Measurements from ENCODE around the gene ARHGAP6. TPM values are rescaled to one million over a fixed set of nuclear protein-coding genes. Genes with fewer than 3 reads are reported as not detected.
A peak's percentile ranks its signal among the peaks of the same experiment; 100 is the strongest.

Gene ARHGAP6
- total and polyA plus RNA-seq, 4 donors: 6.0 to 18.2 (median 12.3) TPM

- WGBS, 2 donors: 47 to 57% methylated on average over 7 of the region's 7 CpGs
- H3K36me3 ChIP-seq (ENCODE audit: control insufficient read depth in 4 of 4, insufficient read depth in 4 of 4, low read length in 4 of 4): no peaks in the 10 kb centered on the region
- H3K9ac ChIP-seq (ENCODE audit: insufficient read depth in 1 of 2, low read length in 2 of 2): no peak overlapping the region
- H3K4me1 ChIP-seq (ENCODE audit: control insufficient read depth in 5 of 5, insufficient read depth in 5 of 5, low read length in 5 of 5): no peaks in the 10 kb centered on the region
- no peak overlapping the region for H3K4me3 ChIP-seq
- H3K9me3 ChIP-seq (ENCODE audit: control insufficient read depth in 4 of 4, insufficient read depth in 3 of 4, low read length in 3 of 4): peaks cover 0 to 4% (median 1%) of the 10 kb centered on the region in 4 donors
- peaks cover 0 to 9% (median 0%) of the 10 kb centered on the region in 3 donors for H3K27me3 ChIP-seq (ENCODE audit: control insufficient read depth in 3 of 3, insufficient read depth in 3 of 3, low read length in 2 of 3)
- ATAC-seq (ENCODE audit: insufficient read depth, low FRiP score): no peak
- no peak for DNase-seq
- no peak for TF ChIP-seq CTCF (IDR thresholded peaks at IDR 0.05; ENCODE audit: control extremely low read depth, extremely low read depth)
- no peak overlapping the region for H3K27ac ChIP-seq (ENCODE audit: low read depth in 1 of 2, low read length in 1 of 2)
Measured at GRCh38 chrX:11367609-11368430, 297.9 kb downstream of the ARHGAP6 start.

GRCh38 chrX:11366998-11367595 is 298.6 kb downstream of the ARHGAP6 start:
- WGBS, 2 donors: 56 to 84% methylated on average over 2 of the region's 2 CpGs
- Histone ChIP-seq H3K9me3 (ENCODE audit: control insufficient read depth in 4 of 4, insufficient read depth in 3 of 4, low read length in 3 of 4) (peaks cover 0 to 4% (median 1%) of the 10 kb centered on the region in 4 donors), H3K27me3 (ENCODE audit: control insufficient read depth in 3 of 3, insufficient read depth in 3 of 3, low read length in 2 of 3) (peaks cover 0 to 9% (median 0%) of the 10 kb centered on the region in 3 donors), H3K4me1 (ENCODE audit: control insufficient read depth in 5 of 5, insufficient read depth in 5 of 5, low read length in 5 of 5) (no peaks in the 10 kb centered on the region), H3K4me3 (no peak overlapping the region), H3K27ac (ENCODE audit: low read depth in 1 of 2, low read length in 1 of 2) (peak overlapping the region in 1 of 2 donors; percentile 26), H3K9ac (ENCODE audit: insufficient read depth in 1 of 2, low read length in 2 of 2) (no peak overlapping the region), H3K36me3 (ENCODE audit: control insufficient read depth in 4 of 4, insufficient read depth in 4 of 4, low read length in 4 of 4) (no peaks in the 10 kb centered on the region)
- no peak for TF ChIP-seq CTCF (IDR thresholded peaks at IDR 0.05; ENCODE audit: control extremely low read depth, extremely low read depth)
- ATAC-seq (ENCODE audit: insufficient read depth, low FRiP score): no peak
- no peak for DNase-seq

- DNase-seq: no peak
- WGBS, 2 donors: 84 to 97% methylated on average over 3 of the region's 3 CpGs
Measured at GRCh38 chrX:11365426-11365825, 300.3 kb downstream of the ARHGAP6 start.

More at GRCh38 chrX:11365426-11365825, 300.3 kb downstream of the ARHGAP6 start:
- Histone ChIP-seq H3K36me3 (ENCODE audit: control insufficient read depth in 4 of 4, insufficient read depth in 4 of 4, low read length in 4 of 4) (no peaks in the 10 kb centered on the region), H3K27me3 (ENCODE audit: control insufficient read depth in 3 of 3, insufficient read depth in 3 of 3, low read length in 2 of 3) (peaks cover 0 to 5% (median 0%) of the 10 kb centered on the region in 3 donors), H3K27ac (ENCODE audit: low read depth in 1 of 2, low read length in 1 of 2) (no peak overlapping the region), H3K4me1 (ENCODE audit: control insufficient read depth in 5 of 5, insufficient read depth in 5 of 5, low read length in 5 of 5) (no peaks in the 10 kb centered on the region), H3K4me3 (no peak overlapping the region), H3K9ac (ENCODE audit: insufficient read depth in 1 of 2, low read length in 2 of 2) (no peak overlapping the region), H3K9me3 (ENCODE audit: control insufficient read depth in 4 of 4, insufficient read depth in 3 of 4, low read length in 3 of 4) (peaks cover 0 to 4% (median 0%) of the 10 kb centered on the region in 4 donors)
- no peak for ATAC-seq (ENCODE audit: insufficient read depth, low FRiP score)
- no peak for TF ChIP-seq CTCF (IDR thresholded peaks at IDR 0.05; ENCODE audit: control extremely low read depth, extremely low read depth)

Data from lung (tissue), 12 donors.